Measurements from ENCODE around the gene PPFIBP1. TPM values are rescaled to one million over a fixed set of nuclear protein-coding genes. Genes with fewer than 3 reads are reported as not detected.

PPFIBP1 gene
- polyA plus RNA-seq, 1 of the 3 experiments (the other 2 are of a cell fraction) = 55.0 TPM

DNA sequence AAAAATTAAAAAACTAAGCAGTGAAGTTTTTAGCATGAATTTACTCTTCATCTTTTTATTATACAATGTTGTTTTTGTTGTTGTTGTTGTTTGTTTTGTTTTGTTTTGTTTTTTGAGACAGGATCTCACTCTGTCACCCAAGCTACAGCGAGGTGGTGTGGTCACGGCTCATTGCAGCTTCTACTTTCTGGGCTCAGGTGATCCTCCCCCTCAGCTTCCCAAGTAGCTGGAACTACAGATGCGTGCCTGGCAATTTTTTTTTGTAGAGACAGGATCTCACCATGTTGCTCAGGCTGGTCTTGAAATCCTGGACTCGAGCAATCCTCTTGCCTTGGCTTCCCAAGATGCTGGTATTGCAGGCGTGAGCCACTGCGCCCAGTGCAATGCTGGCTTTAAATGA lies 11.3 kb downstream of the PPFIBP1 start:
- H2AFZ ChIP-seq (ENCODE audit: low read depth) = no peak overlapping the region
- no peaks in the 10 kb centered on the region for H3K27me3 ChIP-seq (ENCODE audit: insufficient read depth)
- WGBS (ENCODE audit: low lambda C conversion rate) = 92% methylated on average over 6 of the region's 6 CpGs
- peaks cover 12 to 48% of the 10 kb centered on the region in 2 experiments for H3K36me3 ChIP-seq (replicated peaks in 1 of 2; ENCODE audit: control insufficient read depth in 1 of 2, insufficient read depth in 2 of 2, low read length in 1 of 2)
- CTCF ChIA-PET = no interaction called here
- peaks cover 100% of the 10 kb centered on the region for H3K79me2 ChIP-seq (ENCODE audit: insufficient read depth)
- no peak overlapping the region for H3K4me3 ChIP-seq (ENCODE audit: low read depth in 2 of 2, low read length in 1 of 2)
- TF ChIP-seq, protein P1, sequence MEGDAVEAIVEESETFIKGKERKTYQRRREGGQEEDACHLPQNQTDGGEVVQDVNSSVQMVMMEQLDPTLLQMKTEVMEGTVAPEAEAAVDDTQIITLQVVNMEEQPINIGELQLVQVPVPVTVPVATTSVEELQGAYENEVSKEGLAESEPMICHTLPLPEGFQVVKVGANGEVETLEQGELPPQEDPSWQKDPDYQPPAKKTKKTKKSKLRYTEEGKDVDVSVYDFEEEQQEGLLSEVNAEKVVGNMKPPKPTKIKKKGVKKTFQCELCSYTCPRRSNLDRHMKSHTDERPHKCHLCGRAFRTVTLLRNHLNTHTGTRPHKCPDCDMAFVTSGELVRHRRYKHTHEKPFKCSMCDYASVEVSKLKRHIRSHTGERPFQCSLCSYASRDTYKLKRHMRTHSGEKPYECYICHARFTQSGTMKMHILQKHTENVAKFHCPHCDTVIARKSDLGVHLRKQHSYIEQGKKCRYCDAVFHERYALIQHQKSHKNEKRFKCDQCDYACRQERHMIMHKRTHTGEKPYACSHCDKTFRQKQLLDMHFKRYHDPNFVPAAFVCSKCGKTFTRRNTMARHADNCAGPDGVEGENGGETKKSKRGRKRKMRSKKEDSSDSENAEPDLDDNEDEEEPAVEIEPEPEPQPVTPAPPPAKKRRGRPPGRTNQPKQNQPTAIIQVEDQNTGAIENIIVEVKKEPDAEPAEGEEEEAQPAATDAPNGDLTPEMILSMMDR (IDR thresholded peaks at IDR 0.05) = no peak
- TF ChIP-seq NFIC (IDR thresholded peaks at IDR 0.05; ENCODE audit: borderline replicate concordance) (no peak), TCF12 (IDR thresholded peaks at IDR 0.05) (no peak), RXRA (IDR thresholded peaks at IDR 0.05; ENCODE audit: borderline replicate concordance, low read depth) (no peak), POLR2AphosphoS5 (IDR thresholded peaks at IDR 0.05; ENCODE audit: low read depth, low read length) (no peak)
- no peak overlapping the region for H3K9ac ChIP-seq
- DNase-seq = no peak
- peak overlapping the region in 1 of 2 experiments; percentile 48; a peak in 1 of 4 replicates for H3K27ac ChIP-seq (ENCODE audit: low read depth in 2 of 2, low read length in 1 of 2)
- H3K4me1 ChIP-seq (ENCODE audit: control insufficient read depth in 1 of 2, insufficient read depth in 2 of 2, low read depth in 1 of 2, low read length in 1 of 2) = peaks cover 2 to 18% of the 10 kb centered on the region in 2 experiments; a peak in 3 of 4 replicates
- H3K9me2 ChIP-seq = no peaks in the 10 kb centered on the region
- H3K9me3 ChIP-seq = no peaks in the 10 kb centered on the region
- no peak overlapping the region for H3K4me2 ChIP-seq
- peaks cover 94% of the 10 kb centered on the region for H4K20me1 ChIP-seq (ENCODE audit: insufficient read depth)
- peaks cover 10% of the 10 kb centered on the region for H3F3A ChIP-seq (replicated peaks; ENCODE audit: insufficient read depth)
- POLR2A ChIA-PET = no interaction called here

DNA sequence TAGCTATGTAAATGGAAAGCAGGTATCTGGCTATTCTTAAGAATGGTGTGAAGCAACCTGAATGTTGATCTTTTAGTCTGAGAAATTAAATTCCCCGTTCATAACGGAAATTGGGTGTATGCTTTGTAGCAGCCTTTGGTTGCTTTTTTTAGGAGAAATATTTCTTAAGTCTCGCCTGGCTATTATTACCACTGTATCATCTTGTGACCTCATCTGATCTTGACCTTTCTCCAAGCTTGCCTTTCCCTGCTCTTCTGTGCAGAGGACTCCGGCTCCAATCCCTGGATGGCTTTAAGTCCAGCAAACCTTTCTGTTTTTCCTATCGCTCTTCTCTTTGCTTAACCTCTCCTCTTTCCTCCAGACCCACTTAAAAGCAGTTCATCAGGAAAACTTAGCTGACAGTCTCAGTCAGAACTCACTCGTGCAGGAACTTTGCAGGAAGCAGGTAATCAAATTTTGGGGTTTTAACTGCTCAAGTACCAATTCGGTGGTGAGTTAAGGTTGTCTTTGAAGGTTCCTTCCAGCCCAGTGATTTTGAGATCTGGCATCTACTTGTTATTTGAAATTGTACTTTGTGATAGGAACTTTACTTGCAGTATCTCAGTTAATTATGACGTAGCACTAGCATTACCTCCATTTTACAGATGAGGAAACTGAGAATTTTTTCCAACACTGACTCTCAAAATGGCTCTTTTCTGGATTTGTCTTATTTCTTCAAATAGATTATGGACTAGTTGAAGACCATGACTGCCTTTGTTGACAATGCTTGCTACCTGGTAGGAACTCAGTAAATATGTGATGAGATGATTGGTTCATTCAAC lies 14.1 kb downstream of the PPFIBP1 start:
- H3K27me3 ChIP-seq (ENCODE audit: insufficient read depth) = no peaks in the 10 kb centered on the region
- H3K9ac ChIP-seq = no peak overlapping the region
- H3K27ac ChIP-seq (ENCODE audit: low read depth in 2 of 2, low read length in 1 of 2) = no peak overlapping the region
- peaks cover 2 to 24% of the 10 kb centered on the region in 2 experiments; a peak in 3 of 4 replicates for H3K4me1 ChIP-seq (ENCODE audit: control insufficient read depth in 1 of 2, insufficient read depth in 2 of 2, low read depth in 1 of 2, low read length in 1 of 2)
- CTCF ChIA-PET = interaction anchor here (1.0 kb wide), 1 partner anchor 96 kb away, joined by 3 read pairs; no protein-coding TSS in a partner anchor
- H3K9me2 ChIP-seq = no peaks in the 10 kb centered on the region
- H3K9me3 ChIP-seq = no peaks in the 10 kb centered on the region
- H3K79me2 ChIP-seq (ENCODE audit: insufficient read depth) = peaks cover 100% of the 10 kb centered on the region
- POLR2A ChIA-PET = no interaction called here
- H4K20me1 ChIP-seq (ENCODE audit: insufficient read depth) = peaks cover 93% of the 10 kb centered on the region
- no peak overlapping the region for H3K4me2 ChIP-seq
- H2AFZ ChIP-seq (ENCODE audit: low read depth) = no peak overlapping the region
- WGBS (ENCODE audit: low lambda C conversion rate) = 91% methylated on average over 8 of the region's 8 CpGs
- peaks cover 15% of the 10 kb centered on the region for H3F3A ChIP-seq (replicated peaks; ENCODE audit: insufficient read depth)
- DNase-seq = no peak
- TF ChIP-seq RCOR1 (IDR thresholded peaks at IDR 0.05; ENCODE audit: low read length) (no peak), YY1 (IDR thresholded peaks at IDR 0.05; ENCODE audit: low read depth) (no peak), RXRA (IDR thresholded peaks at IDR 0.05; ENCODE audit: borderline replicate concordance, low read depth) (no peak), NFIC (IDR thresholded peaks at IDR 0.05; ENCODE audit: borderline replicate concordance) (no peak), NRF1 (IDR thresholded peaks at IDR 0.05; ENCODE audit: low read depth, low read length) (no peak), FOXM1 (IDR thresholded peaks at IDR 0.05; ENCODE audit: low read depth) (no peak), TAF1 (IDR thresholded peaks at IDR 0.05; ENCODE audit: borderline replicate concordance, low read depth, low read length) (no peak), ELF1 (IDR thresholded peaks at IDR 0.05) (no peak), JUND (IDR thresholded peaks at IDR 0.05) (no peak), EZH2phosphoT487 (IDR thresholded peaks at IDR 0.05; ENCODE audit: borderline replicate concordance, low read depth) (no peak)
- TF ChIP-seq, protein P2, sequence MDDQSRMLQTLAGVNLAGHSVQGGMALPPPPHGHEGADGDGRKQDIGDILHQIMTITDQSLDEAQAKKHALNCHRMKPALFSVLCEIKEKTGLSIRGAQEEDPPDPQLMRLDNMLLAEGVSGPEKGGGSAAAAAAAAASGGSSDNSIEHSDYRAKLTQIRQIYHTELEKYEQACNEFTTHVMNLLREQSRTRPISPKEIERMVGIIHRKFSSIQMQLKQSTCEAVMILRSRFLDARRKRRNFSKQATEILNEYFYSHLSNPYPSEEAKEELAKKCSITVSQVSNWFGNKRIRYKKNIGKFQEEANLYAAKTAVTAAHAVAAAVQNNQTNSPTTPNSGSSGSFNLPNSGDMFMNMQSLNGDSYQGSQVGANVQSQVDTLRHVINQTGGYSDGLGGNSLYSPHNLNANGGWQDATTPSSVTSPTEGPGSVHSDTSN (IDR thresholded peaks at IDR 0.05) = no peak
- TF ChIP-seq, protein P3, sequence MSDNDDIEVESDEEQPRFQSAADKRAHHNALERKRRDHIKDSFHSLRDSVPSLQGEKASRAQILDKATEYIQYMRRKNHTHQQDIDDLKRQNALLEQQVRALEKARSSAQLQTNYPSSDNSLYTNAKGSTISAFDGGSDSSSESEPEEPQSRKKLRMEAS (IDR thresholded peaks at IDR 0.05; ENCODE audit: low read depth) = no peak
- TF ChIP-seq, protein P4, sequence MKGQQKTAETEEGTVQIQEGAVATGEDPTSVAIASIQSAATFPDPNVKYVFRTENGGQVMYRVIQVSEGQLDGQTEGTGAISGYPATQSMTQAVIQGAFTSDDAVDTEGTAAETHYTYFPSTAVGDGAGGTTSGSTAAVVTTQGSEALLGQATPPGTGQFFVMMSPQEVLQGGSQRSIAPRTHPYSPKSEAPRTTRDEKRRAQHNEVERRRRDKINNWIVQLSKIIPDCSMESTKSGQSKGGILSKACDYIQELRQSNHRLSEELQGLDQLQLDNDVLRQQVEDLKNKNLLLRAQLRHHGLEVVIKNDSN (IDR thresholded peaks at IDR 0.05; ENCODE audit: borderline replicate concordance, low read depth) = no peak
- TF ChIP-seq, protein P5, sequence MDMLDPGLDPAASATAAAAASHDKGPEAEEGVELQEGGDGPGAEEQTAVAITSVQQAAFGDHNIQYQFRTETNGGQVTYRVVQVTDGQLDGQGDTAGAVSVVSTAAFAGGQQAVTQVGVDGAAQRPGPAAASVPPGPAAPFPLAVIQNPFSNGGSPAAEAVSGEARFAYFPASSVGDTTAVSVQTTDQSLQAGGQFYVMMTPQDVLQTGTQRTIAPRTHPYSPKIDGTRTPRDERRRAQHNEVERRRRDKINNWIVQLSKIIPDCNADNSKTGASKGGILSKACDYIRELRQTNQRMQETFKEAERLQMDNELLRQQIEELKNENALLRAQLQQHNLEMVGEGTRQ (IDR thresholded peaks at IDR 0.05; ENCODE audit: borderline replicate concordance, low read depth, low read length) = no peak
- peaks cover 12 to 30% of the 10 kb centered on the region in 2 experiments for H3K36me3 ChIP-seq (replicated peaks in 1 of 2; ENCODE audit: control insufficient read depth in 1 of 2, insufficient read depth in 2 of 2, low read length in 1 of 2)
- H3K4me3 ChIP-seq (ENCODE audit: low read depth in 2 of 2, low read length in 1 of 2) = no peak overlapping the region

All from SK-N-SH (cell line).